Neural progenitor cell (in vitro differentiated cells): Measurements from ENCODE around the gene SLAMF9. TPM values are rescaled to one million over a fixed set of nuclear protein-coding genes. Genes with fewer than 3 reads are reported as not detected.

Experiments used
- DNase-seq: peaks from one replicate; pipeline ENCODE4 v3.0.0-alpha.2; 2016; ENCODE audit warnings: low spot score
- H2AFZ ChIP-seq: fragments of 200-600 bp; sonication (generic); replicated peaks from 2 replicates; pipeline ENCODE4 v1.6.1; 2016; ENCODE audit warnings: antibody characterized with exemption
- H3F3A ChIP-seq: fragments of 200-600 bp; sonication (generic); 2 replicates; pipeline ENCODE4 v1.6.1; 2016; ENCODE audit warnings: antibody characterized with exemption, low read depth
- H3K27ac ChIP-seq: fragments of 200-600 bp; sonication (generic); 2 replicates; pipeline ENCODE4 v1.5.1; 2016; ENCODE audit warnings: mild to moderate bottlenecking
- H3K27me3 ChIP-seq: fragments of 200-600 bp; sonication (generic); 2 replicates; pipeline ENCODE4 v1.6.1; 2016; ENCODE audit warnings: mild to moderate bottlenecking, moderate library complexity
- H3K36me3 ChIP-seq: fragments of 200-600 bp; sonication (generic); 2 replicates; pipeline ENCODE4 v1.5.1; 2016
- H3K4me1 ChIP-seq: fragments of 200-600 bp; sonication (generic); 2 replicates; pipeline ENCODE4 v1.6.1; 2016; ENCODE audit warnings: mixed run types
- H3K4me2 ChIP-seq: fragments of 200-600 bp; sonication (generic); 2 replicates; pipeline ENCODE4 v1.6.1; 2016
- H3K4me3 ChIP-seq: fragments of 200-600 bp; sonication (generic); 2 replicates; pipeline ENCODE4 v1.5.1; 2016
- H3K79me2 ChIP-seq: fragments of 200-600 bp; sonication (generic); 2 replicates; pipeline ENCODE4 v1.6.1; 2016; ENCODE audit warnings: low read depth
- H3K9ac ChIP-seq: fragments of 200-600 bp; sonication (generic); 2 replicates; pipeline ENCODE4 v1.6.1; 2016
- H3K9me3 ChIP-seq: fragments of 200-600 bp; sonication (generic); 2 replicates; pipeline ENCODE4 v1.5.1; 2016; ENCODE audit warnings: low read depth
- H4K20me1 ChIP-seq: fragments of 200-600 bp; sonication (generic); 2 replicates; pipeline ENCODE4 v1.6.1; 2016; ENCODE audit warnings: low read depth
- H3K27ac Mint-ChIP-seq: 3 replicates; pipeline ENCODE4 v1.8.0; 2021; ENCODE audit warnings: mixed read lengths
- H3K27me3 Mint-ChIP-seq: 2 replicates; pipeline ENCODE4 v1.8.0; 2022; ENCODE audit warnings: low read depth, mild to moderate bottlenecking, inconsistent platforms, moderate library complexity, mixed read lengths; ENCODE audit not compliant: insufficient read depth
- H3K36me3 Mint-ChIP-seq: 3 replicates; pipeline ENCODE4 v1.8.0; 2021; ENCODE audit warnings: mixed read lengths
- H3K4me1 Mint-ChIP-seq: 3 replicates; pipeline ENCODE4 v1.8.0; 2021; ENCODE audit warnings: mixed read lengths
- H3K4me3 Mint-ChIP-seq: 3 replicates; pipeline ENCODE4 v1.8.0; 2021; ENCODE audit warnings: mild to moderate bottlenecking, moderate library complexity, mixed read lengths
- H3K9me3 Mint-ChIP-seq: 3 replicates; pipeline ENCODE4 v1.8.0; 2020; ENCODE audit warnings: mixed read lengths
- CTCF ChIP-seq: fragments of 200-600 bp; sonication (generic); IDR thresholded peaks from 2 replicates; pipeline ENCODE4 v1.5.1; 2017; ENCODE audit warnings: antibody characterized with exemption, mild to moderate bottlenecking
- EZH2 ChIP-seq: fragments of 200-600 bp; sonication (generic); IDR thresholded peaks from 2 replicates; pipeline ENCODE4 v1.6.1; 2017; ENCODE audit warnings: antibody characterized with exemption, mild to moderate bottlenecking, moderate library complexity
- EZH2phosphoT487 ChIP-seq: fragments of 200-600 bp; sonication (generic); IDR thresholded peaks from 2 replicates; pipeline ENCODE4 v1.6.1; 2017; ENCODE audit warnings: antibody characterized with exemption
- total RNA-seq: library from RNA; depleted of rRNA; stranded (reverse); fragments of >200 nt; gene quantifications from 2 replicates; pipeline ENCODE4 v1.2.3, GENCODE V29; 2015; ENCODE audit warnings: low replicate concordance

The SLAMF9 gene
- total RNA-seq, 1 donor from 2014 or later: not detected

GRCh38 chr1:159992161-159992560 is 38.1 kb upstream of the SLAMF9 start:
- H3K4me3 ChIP-seq: no peak overlapping the region
- Mint-ChIP-seq H3K27ac (no peak overlapping the region), H3K27me3 (peaks cover 3% of the 10 kb centered on the region), H3K4me3 (no peak overlapping the region), H3K36me3 (no peaks in the 10 kb centered on the region), H3K4me1 (no peaks in the 10 kb centered on the region), H3K9me3 (no peaks in the 10 kb centered on the region)
- H4K20me1 ChIP-seq: no peaks in the 10 kb centered on the region
- H3K79me2 ChIP-seq: no peaks in the 10 kb centered on the region
- no peaks in the 10 kb centered on the region for H3K36me3 ChIP-seq
- TF ChIP-seq CTCF (no peak), EZH2 (no peak), EZH2phosphoT487 (no peak)
- peak; percentile 37 for DNase-seq
- no peaks in the 10 kb centered on the region for H3K4me1 ChIP-seq
- H3F3A ChIP-seq: peaks cover 9% of the 10 kb centered on the region
- H3K27ac ChIP-seq: no peak overlapping the region
- no peak overlapping the region for H2AFZ ChIP-seq
- H3K4me2 ChIP-seq: no peak overlapping the region
- no peaks in the 10 kb centered on the region for H3K27me3 ChIP-seq
- no peaks in the 10 kb centered on the region for H3K9me3 ChIP-seq
- no peak overlapping the region for H3K9ac ChIP-seq

DNA sequence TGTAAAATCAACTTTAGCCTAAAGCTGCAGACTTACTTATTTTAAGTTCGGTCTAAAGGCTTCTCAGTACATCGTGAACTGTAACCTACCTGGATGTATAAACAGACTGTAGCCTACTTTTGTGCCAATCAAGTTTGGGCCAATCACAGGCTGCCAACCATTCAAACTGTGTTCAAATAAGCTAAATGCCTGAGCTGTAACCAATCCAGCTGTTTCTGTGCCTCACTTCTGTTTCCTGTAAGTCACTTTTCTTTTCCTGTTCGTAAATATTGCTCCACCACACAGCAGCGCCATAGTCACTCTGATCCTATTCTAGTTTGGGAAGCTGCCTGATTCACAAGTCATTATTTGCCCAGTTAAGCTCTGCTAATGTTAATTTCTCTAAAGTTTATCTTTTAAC is 37.5 kb upstream of the SLAMF9 start:
- Histone ChIP-seq H3F3A (peaks cover 9% of the 10 kb centered on the region), H3K4me3 (no peak overlapping the region), H4K20me1 (no peaks in the 10 kb centered on the region), H2AFZ (peak overlapping the region; percentile 17), H3K9me3 (no peaks in the 10 kb centered on the region), H3K4me1 (no peaks in the 10 kb centered on the region), H3K4me2 (no peak overlapping the region), H3K9ac (no peak overlapping the region), H3K36me3 (no peaks in the 10 kb centered on the region), H3K27me3 (no peaks in the 10 kb centered on the region), H3K27ac (no peak overlapping the region), H3K79me2 (no peaks in the 10 kb centered on the region)
- no peaks in the 10 kb centered on the region for H3K9me3 Mint-ChIP-seq
- no peak for TF ChIP-seq CTCF
- TF ChIP-seq EZH2: no peak
- TF ChIP-seq EZH2phosphoT487: no peak
- no peaks in the 10 kb centered on the region for H3K36me3 Mint-ChIP-seq
- H3K4me3 Mint-ChIP-seq: no peak overlapping the region
- DNase-seq: no peak
- no peaks in the 10 kb centered on the region for H3K4me1 Mint-ChIP-seq
- no peak overlapping the region for H3K27ac Mint-ChIP-seq
- H3K27me3 Mint-ChIP-seq: peaks cover 3% of the 10 kb centered on the region

DNA sequence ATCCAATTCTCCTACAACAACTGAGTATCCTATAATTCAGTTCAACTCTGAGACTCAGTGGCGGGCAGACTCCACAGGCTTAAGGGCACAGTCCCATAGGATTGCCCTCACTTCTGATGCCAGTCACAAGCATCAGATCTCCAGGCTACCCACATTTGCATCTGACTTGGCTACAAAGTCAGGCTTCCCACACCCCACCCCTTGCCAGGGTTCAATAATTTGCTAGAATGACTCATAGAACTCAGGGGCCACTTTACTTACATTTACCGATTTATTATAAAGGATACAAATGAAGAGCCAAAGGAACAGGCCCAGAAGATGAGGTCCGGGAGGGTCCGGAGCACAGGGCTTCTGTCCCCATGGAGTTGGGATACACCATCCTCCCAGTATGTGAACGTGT is 36.0 kb upstream of the SLAMF9 start:
- Mint-ChIP-seq H3K27me3 (peaks cover 3% of the 10 kb centered on the region), H3K27ac (no peak overlapping the region), H3K36me3 (no peaks in the 10 kb centered on the region), H3K4me3 (no peak overlapping the region), H3K9me3 (no peaks in the 10 kb centered on the region), H3K4me1 (no peaks in the 10 kb centered on the region)
- no peaks in the 10 kb centered on the region for H3K79me2 ChIP-seq
- H3K36me3 ChIP-seq: no peaks in the 10 kb centered on the region
- no peak overlapping the region for H3K9ac ChIP-seq
- H3K27me3 ChIP-seq: no peaks in the 10 kb centered on the region
- no peak overlapping the region for H3K4me2 ChIP-seq
- H3K27ac ChIP-seq: no peak overlapping the region
- TF ChIP-seq EZH2: no peak
- no peak for TF ChIP-seq EZH2phosphoT487
- no peak for TF ChIP-seq CTCF
- no peak for DNase-seq
- H4K20me1 ChIP-seq: no peaks in the 10 kb centered on the region
- no peak overlapping the region for H2AFZ ChIP-seq
- H3F3A ChIP-seq: peaks cover 9% of the 10 kb centered on the region
- no peak overlapping the region for H3K4me3 ChIP-seq
- no peaks in the 10 kb centered on the region for H3K9me3 ChIP-seq
- H3K4me1 ChIP-seq: no peaks in the 10 kb centered on the region

DNA sequence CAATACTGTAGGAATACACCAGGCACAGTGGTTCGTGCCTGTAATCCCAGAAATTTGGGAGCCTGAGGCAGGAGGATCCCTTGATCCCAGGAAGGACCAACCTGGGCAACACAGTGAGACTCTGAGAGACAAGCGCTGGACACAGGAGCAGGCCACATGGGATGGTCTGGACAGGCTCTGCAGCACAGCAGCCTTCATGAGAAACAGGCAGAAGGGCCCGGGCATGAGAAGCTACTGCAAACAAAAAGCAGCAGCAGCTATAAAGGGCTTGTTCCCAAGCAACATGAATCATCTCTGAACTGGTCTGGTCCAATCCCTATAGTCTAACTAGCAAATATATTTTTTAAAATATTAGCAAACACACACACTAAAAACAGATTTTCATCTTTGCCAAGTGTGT is 35.5 kb upstream of the SLAMF9 start:
- no peak for TF ChIP-seq CTCF
- no peak for TF ChIP-seq EZH2phosphoT487
- no peak for TF ChIP-seq EZH2
- H4K20me1 ChIP-seq: no peaks in the 10 kb centered on the region
- H3F3A ChIP-seq: peaks cover 9% of the 10 kb centered on the region
- no peaks in the 10 kb centered on the region for H3K36me3 ChIP-seq
- H3K9ac ChIP-seq: no peak overlapping the region
- DNase-seq: no peak
- no peak overlapping the region for H3K4me3 ChIP-seq
- no peaks in the 10 kb centered on the region for H3K9me3 ChIP-seq
- no peaks in the 10 kb centered on the region for H3K4me1 ChIP-seq
- Mint-ChIP-seq H3K27me3 (peaks cover 3% of the 10 kb centered on the region), H3K9me3 (no peaks in the 10 kb centered on the region), H3K36me3 (no peaks in the 10 kb centered on the region), H3K4me1 (no peaks in the 10 kb centered on the region), H3K4me3 (no peak overlapping the region), H3K27ac (no peak overlapping the region)
- no peak overlapping the region for H2AFZ ChIP-seq
- no peaks in the 10 kb centered on the region for H3K27me3 ChIP-seq
- H3K27ac ChIP-seq: no peak overlapping the region
- H3K4me2 ChIP-seq: no peak overlapping the region
- no peaks in the 10 kb centered on the region for H3K79me2 ChIP-seq
